NCI-H510A treated with DMSO at 0.1 percent for 48 hours (cell line): Measurements from ENCODE around the gene NOP9.

Experiments
- DNase-seq: peaks from one replicate; lab custom pipeline; 2025; lab: John Stamatoyannopoulos, UW

Gene NOP9

GRCh38 chr14:24262821-24263733 lies 36.6 kb upstream of the NOP9 start, which contains the start of gene TGM1:
Gene TGM1, minus strand, starts transcription at chr14:24263177. Its CDS starts 825 bp downstream, at chr14:24262352.
- DNase-seq: no peak

GRCh38 chr14:24263848-24264247 lies 35.8 kb upstream of the NOP9 start:
- no peak for DNase-seq

DNA sequence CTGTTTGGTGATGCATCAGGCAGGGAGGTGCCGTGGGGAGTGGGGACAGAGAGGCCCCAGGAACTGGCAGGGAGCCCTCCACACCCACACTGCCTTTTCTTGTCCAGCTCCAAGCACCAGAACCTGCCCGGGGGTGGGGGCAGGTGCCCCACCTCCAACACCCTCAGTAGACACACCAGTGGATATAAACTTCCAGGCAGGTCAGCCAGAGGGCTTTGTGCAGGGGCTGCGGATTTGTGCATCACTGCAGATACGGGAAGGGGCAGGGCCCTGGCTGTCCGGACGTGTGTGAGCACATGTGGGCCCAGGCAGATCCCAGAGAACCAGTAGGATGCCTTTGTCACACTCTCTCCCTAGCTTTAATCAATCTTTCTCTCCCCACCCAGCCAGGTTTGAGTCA lies 35.4 kb upstream of the NOP9 start:
- DNase-seq: no peak

- DNase-seq: no peak
These were observed 33.1 kb upstream of the NOP9 start for GRCh38 chr14:24266344-24267244.

GRCh38 chr14:24267516-24267915 lies 32.1 kb upstream of the NOP9 start:
- no peak for DNase-seq

- no peak for DNase-seq
These were observed 31.4 kb upstream of the NOP9 start for GRCh38 chr14:24268225-24268624.

DNA sequence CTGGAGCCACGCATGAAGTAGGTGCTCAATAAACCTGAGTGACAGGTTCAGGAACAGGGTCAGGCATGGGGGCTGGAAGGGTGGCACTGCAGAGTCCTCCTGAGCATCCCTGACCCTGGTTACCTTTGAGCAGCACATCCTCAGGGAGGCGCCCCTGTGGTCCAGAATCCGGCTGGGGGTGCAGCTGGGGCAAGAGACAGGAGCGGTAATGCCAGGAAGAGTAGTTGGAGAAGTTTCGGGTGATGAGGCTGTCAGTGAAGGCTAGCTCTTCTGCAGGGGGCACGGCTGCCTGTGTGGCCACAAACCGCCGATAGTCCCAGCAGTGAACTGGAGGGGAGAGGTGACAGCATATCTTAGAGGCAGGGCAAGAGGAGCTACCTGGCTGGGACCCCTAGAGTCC lies 30.3 kb upstream of the NOP9 start:
- no peak for DNase-seq

GRCh38 chr14:24269910-24270536 lies 29.6 kb upstream of the NOP9 start:
- no peak for DNase-seq

GRCh38 chr14:24270537-24271133 lies 29.0 kb upstream of the NOP9 start:
- no peak for DNase-seq

DNA sequence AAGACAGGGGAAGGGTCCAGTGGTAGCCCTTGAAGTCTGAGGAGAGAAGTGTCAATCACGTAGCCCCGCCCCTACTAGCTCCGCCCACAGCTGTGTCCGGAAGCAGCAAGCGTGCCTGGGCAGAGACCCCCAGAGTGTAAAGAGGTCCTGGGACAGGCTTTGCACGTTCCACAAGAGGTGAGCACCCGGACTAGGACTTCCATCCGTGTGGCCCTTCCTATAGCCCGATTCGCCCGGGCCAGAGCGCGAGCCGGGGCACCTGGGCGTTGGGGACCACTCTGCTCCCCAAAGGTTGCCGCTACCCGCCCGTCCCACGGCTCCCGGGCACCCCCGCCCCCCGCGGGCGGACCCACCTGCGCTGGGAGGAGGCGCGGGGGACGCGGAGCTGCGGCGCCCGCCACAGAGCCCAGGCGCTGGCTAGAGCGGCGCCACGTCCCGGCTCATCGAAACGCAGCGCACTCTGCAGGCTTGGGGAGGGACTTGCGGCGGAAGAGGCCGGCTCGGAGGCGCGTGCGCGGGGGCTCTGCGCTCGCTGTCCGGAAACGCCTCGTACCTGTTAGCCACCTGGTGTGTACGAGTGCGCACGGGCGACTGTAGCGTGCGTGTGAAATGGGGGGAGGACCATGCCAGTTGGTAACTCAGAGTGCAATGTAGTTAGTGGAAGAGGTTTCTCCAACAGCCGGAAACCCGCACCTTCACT lies 28.4 kb upstream of the NOP9 start, which contains the start of gene RABGGTA:
Gene RABGGTA, minus strand, starts transcription at position 464 of the 700 bp plus-strand sequence. CDS start 482 bp downstream, outside the sequence.
- DNase-seq: peak; percentile 92

- no peak for DNase-seq
These were observed 27.8 kb upstream of the NOP9 start for GRCh38 chr14:24271834-24272263.

GRCh38 chr14:24272467-24272866 lies 27.2 kb upstream of the NOP9 start:
- DNase-seq: no peak

DNA sequence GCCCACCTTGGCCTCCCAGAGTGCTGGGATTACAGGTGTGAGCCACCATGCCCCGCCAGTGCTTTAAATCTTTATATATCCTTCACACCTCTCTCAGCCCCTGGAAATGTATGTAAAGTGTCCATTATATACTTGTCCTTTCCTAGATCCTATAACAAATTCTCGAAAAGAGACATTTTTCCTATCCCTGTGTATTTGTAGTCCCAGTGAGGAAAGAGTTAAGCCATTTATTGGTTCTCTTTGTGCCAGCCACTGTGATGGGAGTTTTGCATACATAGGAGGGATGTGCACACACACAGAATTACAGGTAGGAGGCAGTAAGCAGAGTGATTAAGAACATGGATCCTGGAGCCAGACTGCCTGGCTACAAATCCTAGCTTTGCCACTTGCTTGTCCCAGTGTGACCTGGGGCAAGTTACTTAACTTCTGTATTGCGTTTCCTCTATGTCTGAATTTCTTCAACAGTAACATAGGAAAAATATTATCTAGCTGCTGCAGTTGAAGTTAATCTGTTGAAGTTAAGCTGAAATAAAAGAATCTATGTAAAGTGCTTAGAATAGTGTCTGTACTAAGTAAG lies 26.1 kb upstream of the NOP9 start:
- no peak for DNase-seq

- no peak for DNase-seq
These were observed 25.5 kb upstream of the NOP9 start for GRCh38 chr14:24274101-24274543.

DNA sequence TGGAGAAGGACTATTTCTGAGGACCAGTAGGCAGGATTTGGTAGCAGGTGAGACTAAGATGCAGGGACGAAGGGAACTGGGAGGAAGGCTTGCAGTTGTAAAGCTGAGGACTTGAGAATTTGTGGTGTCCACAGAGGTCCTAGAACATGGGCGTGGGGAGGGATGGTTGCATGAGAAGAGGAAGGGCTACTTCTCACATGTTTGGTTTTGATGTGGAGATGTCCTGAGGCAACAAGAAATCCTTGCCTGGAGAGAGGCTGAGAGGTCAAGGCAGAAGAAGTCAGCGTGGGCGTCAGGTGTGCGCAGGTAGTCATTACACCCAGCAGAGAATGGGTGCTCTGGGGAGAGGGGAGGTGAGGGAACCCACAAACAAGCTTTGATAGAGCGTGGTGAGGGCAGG lies 22.6 kb upstream of the NOP9 start:
- DNase-seq: no peak

- DNase-seq: no peak
These were observed 21.9 kb upstream of the NOP9 start for GRCh38 chr14:24277606-24278321.

- DNase-seq: no peak
These were observed 21.2 kb upstream of the NOP9 start for GRCh38 chr14:24278424-24278823.

DNA sequence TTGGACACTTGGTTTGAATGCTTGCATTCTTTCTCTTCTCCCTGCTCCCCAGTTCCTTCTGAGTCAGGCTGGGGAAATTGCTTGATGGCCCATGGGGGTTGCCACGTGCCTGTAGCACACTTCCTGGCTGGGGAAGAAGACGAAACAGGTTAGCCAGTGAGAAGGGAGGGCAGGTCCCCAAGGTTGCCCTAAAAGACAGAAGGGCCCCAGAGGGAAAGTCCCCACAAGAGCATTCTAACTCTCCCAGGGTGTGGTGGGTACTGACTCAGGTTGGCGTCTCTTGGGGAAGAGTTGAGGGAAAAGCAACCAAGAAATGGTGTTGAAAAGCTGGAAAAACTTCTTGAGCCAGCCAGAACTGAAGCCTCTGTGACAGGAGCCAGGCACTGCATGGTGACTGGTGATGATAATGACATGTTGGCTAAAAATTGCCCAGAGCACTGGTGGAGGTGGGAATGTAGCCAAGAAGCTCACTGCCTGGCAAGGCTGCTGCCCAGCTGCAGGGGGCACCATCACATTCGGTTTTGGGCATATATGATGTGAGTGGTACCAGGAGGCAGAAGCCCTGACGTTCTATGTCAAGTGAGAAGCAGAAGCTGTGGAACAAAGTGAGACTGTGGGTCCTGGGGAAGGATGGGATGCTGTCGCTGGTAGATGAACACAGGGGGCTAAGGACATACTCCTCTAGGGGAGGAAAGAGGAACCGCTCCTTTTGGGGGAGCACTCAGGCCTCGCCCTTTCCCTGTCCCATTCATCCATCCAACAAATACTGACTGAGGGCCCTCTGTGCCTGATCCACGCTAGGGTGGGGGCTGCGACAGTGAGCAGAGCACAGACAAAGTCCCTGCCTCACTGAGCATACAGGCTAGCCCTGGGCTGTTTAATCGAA lies 20.1 kb upstream of the NOP9 start:
- no peak for DNase-seq
